ENCODE measurements around the gene OR12D3. TPM values are rescaled to one million over a fixed set of nuclear protein-coding genes. Genes with fewer than 3 reads are reported as not detected.
"Not testable (repeated sequence)": the region's sequence is repeated elsewhere in the genome, so short reads cannot be mapped to it uniquely, and the experiment has no call there.

Gene OR12D3
- polyA plus RNA-seq (ENCODE audit: insufficient read length in 3 of 3): not detected

- no peak for DNase-seq (ENCODE audit: low read depth in 3 of 3, low spot score in 2 of 3)
Measured at GRCh38 chr6:29375191-29375590, at the start of gene OR12D3. OR12D3 (minus strand) TSS chr6:29375291; CDS start chr6:29375287, 4 bp downstream.

- DNase-seq (ENCODE audit: low read depth in 3 of 3, low spot score in 2 of 3): no peak
Measured at GRCh38 chr6:29424575-29424974, 49.5 kb upstream of the OR12D3 start.

- no peak for DNase-seq (ENCODE audit: low read depth in 3 of 3, low spot score in 2 of 3)
Measured at GRCh38 chr6:29424168-29424567, 49.1 kb upstream of the OR12D3 start.

- DNase-seq (ENCODE audit: low read depth in 3 of 3, low spot score in 2 of 3): no peak
Measured at GRCh38 chr6:29419516-29419915, 44.4 kb upstream of the OR12D3 start.

GRCh38 chr6:29414588-29414987, 39.5 kb upstream of the OR12D3 start, which contains the start of gene OR12D1:
OR12D1 (plus strand) TSS chr6:29414928.
- no peak for DNase-seq (ENCODE audit: low read depth in 3 of 3, low spot score in 2 of 3)

GRCh38 chr6:29403801-29404200, 28.7 kb upstream of the OR12D3 start:
- no peak for DNase-seq (ENCODE audit: low read depth in 3 of 3, low spot score in 2 of 3)

- DNase-seq (ENCODE audit: low read depth in 3 of 3, low spot score in 2 of 3): no peak
Measured at GRCh38 chr6:29399525-29399924, 24.4 kb upstream of the OR12D3 start.

- DNase-seq (ENCODE audit: low read depth in 3 of 3, low spot score in 2 of 3): no peak
Measured at GRCh38 chr6:29395331-29395730, 20.2 kb upstream of the OR12D3 start, which contains the start of gene OR12D2. OR12D2 (plus strand) TSS chr6:29395631; CDS start chr6:29396700, 1,069 bp downstream.

- DNase-seq (ENCODE audit: low read depth in 3 of 3, low spot score in 2 of 3): no peak
Measured at GRCh38 chr6:29388533-29388932, 13.4 kb upstream of the OR12D3 start.

- DNase-seq (ENCODE audit: low read depth in 3 of 3, low spot score in 2 of 3): no peak
Measured at GRCh38 chr6:29376003-29376402, 912 bp upstream of the OR12D3 start.

- no peak for DNase-seq (ENCODE audit: low read depth in 3 of 3, low spot score in 2 of 3)
Measured at GRCh38 chr6:29368765-29369164, 6.3 kb downstream of the OR12D3 start, which contains the start of gene OR5V1. OR5V1 (minus strand) TSS chr6:29368865; CDS start chr6:29356195, 12,670 bp downstream.

GRCh38 chr6:29355603-29356002, 19.5 kb downstream of the OR12D3 start:
- DNase-seq (ENCODE audit: low read depth in 3 of 3, low spot score in 2 of 3): no peak

GRCh38 chr6:29354980-29355379, 20.1 kb downstream of the OR12D3 start:
- DNase-seq (ENCODE audit: low read depth in 3 of 3, low spot score in 2 of 3): no peak

- DNase-seq (ENCODE audit: low read depth in 3 of 3, low spot score in 2 of 3): not testable (repeated sequence)
Measured at GRCh38 chr6:29349348-29349747, 25.7 kb downstream of the OR12D3 start.

GRCh38 chr6:29345380-29345779, 29.7 kb downstream of the OR12D3 start:
- no peak for DNase-seq (ENCODE audit: low read depth in 3 of 3, low spot score in 2 of 3)

- no peak for DNase-seq (ENCODE audit: low read depth in 3 of 3, low spot score in 2 of 3)
Measured at GRCh38 chr6:29336269-29336668, 38.8 kb downstream of the OR12D3 start.

GRCh38 chr6:29332676-29333075, 42.4 kb downstream of the OR12D3 start:
- no peak for DNase-seq (ENCODE audit: low read depth in 3 of 3, low spot score in 2 of 3)

GRCh38 chr6:29325777-29326176, 49.3 kb downstream of the OR12D3 start:
- DNase-seq (ENCODE audit: low read depth in 3 of 3, low spot score in 2 of 3): no peak

Other genes with a start within 250 kb of the OR12D3 start
- gene OR2J2, start 204.4 kb downstream of the OR12D3 start, polyA plus RNA-seq (ENCODE audit: insufficient read length in 3 of 3): not detected
- under 1 TPM; 0.04 to 0.08 (median 0.06) TPM for gene OR14J1, start 73.6 kb downstream of the OR12D3 start, polyA plus RNA-seq (ENCODE audit: insufficient read length in 3 of 3)
- not detected for gene OR5V1, start 6.4 kb downstream of the OR12D3 start, polyA plus RNA-seq (ENCODE audit: insufficient read length in 3 of 3)
- not detected for gene OR12D2, start 20.3 kb upstream of the OR12D3 start, polyA plus RNA-seq (ENCODE audit: insufficient read length in 3 of 3)
- not detected for gene OR12D1, start 39.6 kb upstream of the OR12D3 start, polyA plus RNA-seq (ENCODE audit: insufficient read length in 3 of 3)
- gene OR10C1, start 64.0 kb upstream of the OR12D3 start, polyA plus RNA-seq (ENCODE audit: insufficient read length in 3 of 3): not detected
- not detected for gene OR11A1, start 81.8 kb upstream of the OR12D3 start, polyA plus RNA-seq (ENCODE audit: insufficient read length in 3 of 3)
- gene OR2H1, start 81.9 kb upstream of the OR12D3 start, polyA plus RNA-seq (ENCODE audit: insufficient read length in 3 of 3): not detected
- gene MAS1L, start 112.7 kb upstream of the OR12D3 start, polyA plus RNA-seq (ENCODE audit: insufficient read length in 3 of 3): not detected
- gene UBD, start 184.4 kb upstream of the OR12D3 start, polyA plus RNA-seq (ENCODE audit: insufficient read length in 3 of 3): 1 to 10 TPM in 2 of 3 donors, under 1 TPM in 1; 0.75 to 2.3 (median 1.2) TPM
- gene OR2H2, start 209.8 kb upstream of the OR12D3 start, polyA plus RNA-seq (ENCODE audit: insufficient read length in 3 of 3): under 1 TPM in 2 of 3 donors, not detected in 1; 0.07 to 0.18 TPM

Data from right renal cortex interstitium (tissue), 3 donors.